HG03159 (cell line): ENCODE results near the gene SFXN1.

ENCODE experiments used
- ATAC-seq: cut with Tn5 transposase; IDR thresholded peaks from one replicate; pipeline ENCODE4 v1.9.1; 2021; ENCODE audit warnings: mild to moderate bottlenecking, moderate library complexity; ENCODE audit not compliant: unreplicated experiment

The SFXN1 gene

GRCh38 chr5:175538576-175538975 lies 60.2 kb downstream of the SFXN1 start:
- ATAC-seq = no peak

DNA sequence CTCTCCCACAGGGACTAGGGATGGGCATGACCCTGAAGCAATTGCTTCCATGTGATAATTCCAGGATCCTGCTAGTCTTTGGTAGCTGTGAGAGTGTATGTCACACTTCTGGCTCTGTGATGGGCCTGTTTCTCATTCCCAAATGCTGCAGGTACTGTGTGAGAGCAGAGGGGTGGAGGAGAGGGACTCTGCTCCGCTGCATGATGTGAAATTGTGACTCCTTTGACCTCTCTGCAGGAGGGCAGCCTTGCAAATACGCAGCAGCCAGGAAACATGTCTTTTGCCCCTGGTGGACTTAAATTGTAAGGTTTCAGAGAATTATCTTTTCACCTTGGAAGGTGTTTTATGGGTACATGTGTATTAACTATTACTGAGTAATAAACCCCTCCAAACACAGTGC lies 61.6 kb downstream of the SFXN1 start:
- ATAC-seq = no peak

GRCh38 chr5:175541264-175541663 lies 62.9 kb downstream of the SFXN1 start:
- ATAC-seq = no peak

GRCh38 chr5:175542232-175542965 lies 64.0 kb downstream of the SFXN1 start:
- no peak for ATAC-seq

- no peak for ATAC-seq
Measured at GRCh38 chr5:175542966-175543235, 64.5 kb downstream of the SFXN1 start.

- no peak for ATAC-seq
Measured at GRCh38 chr5:175544108-175544511, 65.8 kb downstream of the SFXN1 start.

DNA sequence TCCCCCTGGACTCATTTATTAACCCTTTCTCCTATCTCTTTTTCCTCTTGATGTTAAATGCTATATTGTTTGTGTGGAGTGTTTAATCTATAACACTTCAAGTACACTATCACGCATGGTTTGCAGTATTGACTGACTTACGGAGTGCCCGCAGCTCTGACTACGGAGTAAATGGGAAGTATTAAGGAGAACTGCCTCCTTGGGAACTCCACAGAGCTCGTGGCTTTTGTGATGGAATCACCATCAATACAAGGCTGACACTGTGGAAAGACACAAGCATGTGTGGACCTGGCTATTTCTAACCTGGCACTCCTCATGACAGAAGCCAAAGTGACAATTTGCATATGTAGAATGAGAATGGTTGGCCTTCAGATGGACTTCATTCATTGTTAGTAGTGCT lies 66.2 kb downstream of the SFXN1 start:
- no peak for ATAC-seq

DNA sequence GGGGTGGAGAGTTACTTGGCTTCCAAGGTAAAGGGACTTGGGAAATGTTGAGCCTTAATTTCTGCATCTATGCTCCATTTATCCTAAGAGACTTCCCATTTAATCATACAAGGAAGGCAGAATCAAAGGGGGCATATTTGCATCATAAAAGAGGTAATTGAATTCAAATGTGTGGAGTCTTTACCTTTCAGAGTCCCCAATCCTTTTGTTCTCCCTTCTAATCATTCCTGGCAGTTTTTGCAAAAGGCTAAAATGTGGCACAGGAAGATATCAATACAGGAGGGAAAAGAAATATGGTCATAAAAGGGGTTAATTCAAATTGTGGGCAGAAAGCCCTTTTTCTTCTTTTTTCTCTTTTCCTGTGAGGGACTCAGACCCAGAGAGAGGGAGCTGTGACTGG lies 69.5 kb downstream of the SFXN1 start:
- no peak for ATAC-seq

GRCh38 chr5:175548626-175549311 lies 70.4 kb downstream of the SFXN1 start:
- no peak for ATAC-seq

GRCh38 chr5:175550055-175550805 lies 71.9 kb downstream of the SFXN1 start:
- no peak for ATAC-seq

- ATAC-seq = no peak
Measured at GRCh38 chr5:175551266-175551665, 72.9 kb downstream of the SFXN1 start.

DNA sequence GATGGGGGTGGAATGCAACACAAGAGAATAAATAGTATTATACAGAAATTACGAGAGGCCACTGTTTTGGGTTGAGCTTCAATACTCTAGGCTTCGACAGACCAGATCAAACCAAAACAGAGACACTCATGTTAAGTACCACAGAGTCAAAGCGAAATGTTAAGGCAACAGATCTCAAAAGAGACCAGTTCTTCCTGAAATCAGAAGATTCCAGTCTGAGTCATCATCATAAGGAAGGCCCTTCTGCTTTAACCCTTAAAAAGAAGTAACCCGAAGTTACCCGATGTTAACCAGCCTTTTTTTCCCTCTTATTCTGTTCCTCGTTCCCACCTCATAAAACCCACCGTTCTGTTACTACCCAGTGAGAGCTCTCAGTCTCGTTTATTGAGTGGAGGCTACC lies 75.9 kb downstream of the SFXN1 start:
- ATAC-seq = no peak

DNA sequence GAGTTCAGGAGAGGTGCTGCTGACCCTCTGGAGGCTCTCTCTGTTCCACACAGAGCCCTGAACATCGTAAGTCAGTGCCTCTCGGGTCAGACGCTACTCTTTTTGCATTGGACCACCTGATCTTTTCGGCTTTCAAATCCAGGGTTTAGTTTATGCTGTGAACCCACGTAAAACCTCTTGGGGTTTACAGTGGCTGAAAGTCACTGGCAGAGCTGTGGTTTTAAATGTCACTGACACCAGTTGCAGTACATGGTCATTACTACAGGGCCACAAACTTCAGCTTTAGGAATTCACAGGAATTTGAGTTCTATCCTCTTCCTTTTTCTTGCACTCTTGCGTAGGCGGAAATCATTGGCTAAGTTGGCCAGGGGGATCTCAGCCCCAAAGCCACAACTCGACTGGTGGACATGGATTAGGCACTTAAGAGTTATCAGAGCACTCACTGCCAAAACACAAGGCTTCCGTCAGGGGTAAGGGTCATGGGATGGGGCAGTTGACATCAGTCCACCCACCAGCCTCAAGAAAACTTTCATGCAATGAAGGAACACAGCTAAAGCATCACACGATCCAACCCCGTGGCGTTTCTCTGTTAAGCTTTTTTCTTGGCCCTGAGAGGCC lies 76.9 kb downstream of the SFXN1 start:
- ATAC-seq = no peak

DNA sequence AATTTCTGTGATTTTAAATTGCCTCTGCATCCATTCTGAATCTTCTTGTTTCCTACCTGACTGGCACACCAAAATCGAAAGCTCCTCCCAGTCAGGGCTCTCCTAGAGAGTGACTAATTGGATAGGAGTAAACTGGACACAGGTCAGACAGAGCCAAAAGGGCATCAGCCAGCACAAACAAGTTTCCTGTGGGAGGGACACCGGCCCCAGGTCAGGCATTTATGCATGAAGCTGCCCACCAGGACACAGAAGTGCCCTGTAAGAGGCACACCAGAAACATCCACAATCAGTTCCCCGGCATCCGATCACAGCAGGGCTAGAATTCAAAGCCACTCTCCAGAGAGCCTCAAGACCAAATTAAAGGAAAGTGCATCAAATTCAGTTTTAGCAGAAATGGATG lies 78.4 kb downstream of the SFXN1 start:
- ATAC-seq = no peak

GRCh38 chr5:175557778-175558177 lies 79.4 kb downstream of the SFXN1 start:
- ATAC-seq = no peak

DNA sequence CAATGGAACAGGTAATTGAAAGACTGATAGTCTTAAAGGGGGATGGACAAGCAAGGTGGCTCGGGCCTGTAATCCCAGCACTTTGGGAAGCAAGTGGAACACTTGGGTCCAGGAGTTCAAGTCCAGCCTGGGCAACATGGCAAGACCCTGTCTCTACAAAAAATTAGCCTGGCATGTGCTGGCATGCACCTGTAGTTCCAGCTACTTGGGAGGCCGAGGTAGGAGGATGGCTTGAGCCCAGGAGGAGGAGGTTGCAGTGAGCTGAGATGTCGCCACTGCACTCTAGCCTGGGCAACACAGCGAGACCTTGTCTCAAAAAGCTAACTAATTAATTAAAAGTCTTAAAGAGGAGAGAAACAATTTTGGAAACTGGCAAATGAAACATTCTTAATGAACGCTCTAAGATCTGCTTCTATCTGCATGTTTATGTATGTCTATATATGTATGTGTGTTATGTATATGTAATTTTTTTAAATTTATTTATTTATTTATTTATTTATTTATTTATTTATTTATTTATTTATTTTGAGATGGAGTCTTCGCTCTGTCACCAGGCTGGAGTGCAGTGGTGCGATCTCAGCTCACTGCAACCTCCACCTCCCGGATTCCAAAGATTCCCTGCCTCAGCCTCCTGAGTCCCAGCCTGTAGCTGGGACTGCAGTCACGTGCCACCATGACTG lies 80.6 kb downstream of the SFXN1 start:
- ATAC-seq = no peak

GRCh38 chr5:175560011-175560410 lies 81.7 kb downstream of the SFXN1 start:
- no peak for ATAC-seq

- no peak for ATAC-seq
Measured at GRCh38 chr5:175561085-175561484, 82.7 kb downstream of the SFXN1 start.

- ATAC-seq = no peak
Measured at GRCh38 chr5:175564716-175565115, 86.4 kb downstream of the SFXN1 start.

DNA sequence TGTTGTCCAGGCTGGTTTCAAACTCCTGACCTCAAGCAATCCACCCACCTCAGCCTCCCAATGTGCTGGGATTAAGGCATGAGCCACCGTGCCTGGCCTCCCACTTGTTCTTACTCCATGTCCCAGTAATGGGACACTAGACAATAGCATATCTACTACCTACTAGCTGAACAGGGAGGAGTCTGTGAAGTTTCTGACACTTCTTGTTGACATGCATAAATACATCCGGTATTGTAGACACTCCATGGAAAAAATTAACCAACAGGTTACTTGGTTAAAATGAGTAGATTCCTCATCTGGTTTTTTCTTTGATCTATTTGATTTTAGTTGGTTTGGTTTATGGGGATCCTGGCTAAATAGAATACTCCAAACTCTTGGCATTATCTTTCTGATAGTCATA lies 88.3 kb downstream of the SFXN1 start:
- ATAC-seq = no peak

DNA sequence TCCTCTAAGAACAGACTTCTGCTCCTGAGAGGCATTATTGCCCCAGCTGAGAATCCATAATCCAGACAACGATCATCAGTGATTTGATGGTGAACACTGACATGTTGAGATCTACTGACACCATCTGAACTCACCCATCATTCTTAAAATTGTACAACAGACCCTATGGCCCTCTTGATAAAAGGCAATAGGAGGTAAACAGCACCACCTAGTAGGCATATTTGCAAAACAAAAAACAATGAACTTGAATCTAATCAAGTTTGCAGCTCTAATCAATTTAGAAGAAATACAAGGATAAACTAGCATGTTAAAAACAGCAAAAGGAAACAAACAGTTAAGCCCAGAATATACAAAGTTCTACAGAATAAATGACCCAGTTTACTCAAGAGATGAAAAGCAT lies 89.6 kb downstream of the SFXN1 start:
- ATAC-seq = no peak
